Measurements from ENCODE around the gene ADGRG3.
A peak's percentile ranks its signal among the peaks of the same experiment; 100 is the strongest.

ADGRG3 gene

DNA sequence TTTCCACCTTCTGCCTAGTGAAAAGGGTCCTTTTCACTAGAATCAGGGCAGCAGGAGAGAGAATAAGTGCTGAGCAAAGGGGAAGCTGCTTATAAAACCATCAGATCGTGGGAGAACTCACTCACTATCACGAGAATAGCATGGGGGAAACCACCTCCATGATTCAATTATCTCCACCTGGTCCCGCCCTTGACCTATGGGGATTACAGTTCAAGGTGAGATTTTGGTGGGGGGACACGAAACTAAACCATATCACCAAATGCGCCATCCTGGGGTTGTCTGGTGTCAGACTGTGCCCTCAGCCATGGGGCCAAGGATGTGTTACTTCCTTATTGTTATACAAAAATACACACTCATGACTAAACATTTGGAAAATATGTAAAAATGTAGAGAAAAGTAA, 57.0 kb downstream of the ADGRG3 start:
- Histone ChIP-seq H3K36me3 (ENCODE audit: insufficient read depth, low read length) (no peaks in the 10 kb centered on the region), H3K4me2 (ENCODE audit: low read depth, low read length, poor library complexity, severe bottlenecking) (no peak overlapping the region), H3K9me2 (replicated peaks; ENCODE audit: low read depth, low read length) (no peaks in the 10 kb centered on the region), H3K4me1 (ENCODE audit: insufficient read depth, low read length, poor library complexity, severe bottlenecking) (peaks cover 2% of the 10 kb centered on the region), H3K27me3 (ENCODE audit: insufficient read depth, low read length, poor library complexity, severe bottlenecking) (no peaks in the 10 kb centered on the region), H4K20me1 (ENCODE audit: insufficient read depth, low read length, poor library complexity, severe bottlenecking) (no peaks in the 10 kb centered on the region), H2AFZ (ENCODE audit: low read length) (0 out of 2 replicates have a peak overlapping the region, but pooled peaks have one; percentile 42), H3K4me3 (ENCODE audit: low read length, poor library complexity, severe bottlenecking) (no peak overlapping the region), H3F3A (ENCODE audit: low read depth) (no peaks in the 10 kb centered on the region), H3K79me2 (ENCODE audit: insufficient read depth, low read length) (no peaks in the 10 kb centered on the region), H3K9me3 (ENCODE audit: insufficient read depth, low read depth, low read length) (no peaks in the 10 kb centered on the region), H3K9ac (ENCODE audit: low read depth, low read length, poor library complexity, severe bottlenecking) (no peak overlapping the region)
- TF ChIP-seq, protein P1, sequence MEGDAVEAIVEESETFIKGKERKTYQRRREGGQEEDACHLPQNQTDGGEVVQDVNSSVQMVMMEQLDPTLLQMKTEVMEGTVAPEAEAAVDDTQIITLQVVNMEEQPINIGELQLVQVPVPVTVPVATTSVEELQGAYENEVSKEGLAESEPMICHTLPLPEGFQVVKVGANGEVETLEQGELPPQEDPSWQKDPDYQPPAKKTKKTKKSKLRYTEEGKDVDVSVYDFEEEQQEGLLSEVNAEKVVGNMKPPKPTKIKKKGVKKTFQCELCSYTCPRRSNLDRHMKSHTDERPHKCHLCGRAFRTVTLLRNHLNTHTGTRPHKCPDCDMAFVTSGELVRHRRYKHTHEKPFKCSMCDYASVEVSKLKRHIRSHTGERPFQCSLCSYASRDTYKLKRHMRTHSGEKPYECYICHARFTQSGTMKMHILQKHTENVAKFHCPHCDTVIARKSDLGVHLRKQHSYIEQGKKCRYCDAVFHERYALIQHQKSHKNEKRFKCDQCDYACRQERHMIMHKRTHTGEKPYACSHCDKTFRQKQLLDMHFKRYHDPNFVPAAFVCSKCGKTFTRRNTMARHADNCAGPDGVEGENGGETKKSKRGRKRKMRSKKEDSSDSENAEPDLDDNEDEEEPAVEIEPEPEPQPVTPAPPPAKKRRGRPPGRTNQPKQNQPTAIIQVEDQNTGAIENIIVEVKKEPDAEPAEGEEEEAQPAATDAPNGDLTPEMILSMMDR (conservative IDR thresholded peaks at IDR 0.05; ENCODE audit: low read length), result no peak
- TF ChIP-seq EZH2phosphoT487 (IDR thresholded peaks at IDR 0.05; ENCODE audit: borderline replicate concordance), result no peak

DNA sequence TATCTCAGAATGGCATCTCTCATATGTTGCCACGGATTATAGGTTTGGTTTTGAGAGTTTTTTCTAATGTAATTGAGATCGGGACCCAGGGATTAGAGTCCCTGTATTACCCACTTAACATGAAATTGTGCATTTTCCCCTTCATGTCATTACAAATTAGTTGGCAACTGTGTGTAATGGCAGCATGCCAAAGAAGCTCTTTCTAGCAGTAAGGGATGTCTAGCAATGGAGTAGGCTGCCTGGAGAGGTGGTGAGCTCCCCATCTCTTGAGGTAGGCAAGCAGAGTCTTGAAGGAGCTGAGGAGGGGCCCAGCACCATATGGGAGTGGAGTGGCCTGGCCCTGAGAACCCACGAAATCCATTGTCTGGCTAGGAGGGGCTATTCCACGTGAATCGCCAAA, 57.4 kb downstream of the ADGRG3 start:
- Histone ChIP-seq H4K20me1 (ENCODE audit: insufficient read depth, low read length, poor library complexity, severe bottlenecking) (no peaks in the 10 kb centered on the region), H3K4me2 (ENCODE audit: low read depth, low read length, poor library complexity, severe bottlenecking) (no peak overlapping the region), H3K36me3 (ENCODE audit: insufficient read depth, low read length) (no peaks in the 10 kb centered on the region), H3K4me1 (ENCODE audit: insufficient read depth, low read length, poor library complexity, severe bottlenecking) (peaks cover 2% of the 10 kb centered on the region), H2AFZ (ENCODE audit: low read length) (no peak overlapping the region), H3F3A (ENCODE audit: low read depth) (no peaks in the 10 kb centered on the region), H3K9ac (ENCODE audit: low read depth, low read length, poor library complexity, severe bottlenecking) (no peak overlapping the region), H3K9me2 (replicated peaks; ENCODE audit: low read depth, low read length) (no peaks in the 10 kb centered on the region), H3K4me3 (ENCODE audit: low read length, poor library complexity, severe bottlenecking) (no peak overlapping the region), H3K27me3 (ENCODE audit: insufficient read depth, low read length, poor library complexity, severe bottlenecking) (no peaks in the 10 kb centered on the region), H3K9me3 (ENCODE audit: insufficient read depth, low read depth, low read length) (no peaks in the 10 kb centered on the region), H3K79me2 (ENCODE audit: insufficient read depth, low read length) (no peaks in the 10 kb centered on the region)
- TF ChIP-seq EZH2phosphoT487 (IDR thresholded peaks at IDR 0.05; ENCODE audit: borderline replicate concordance), result no peak
- TF ChIP-seq, protein P1 (conservative IDR thresholded peaks at IDR 0.05; ENCODE audit: low read length), result no peak

DNA sequence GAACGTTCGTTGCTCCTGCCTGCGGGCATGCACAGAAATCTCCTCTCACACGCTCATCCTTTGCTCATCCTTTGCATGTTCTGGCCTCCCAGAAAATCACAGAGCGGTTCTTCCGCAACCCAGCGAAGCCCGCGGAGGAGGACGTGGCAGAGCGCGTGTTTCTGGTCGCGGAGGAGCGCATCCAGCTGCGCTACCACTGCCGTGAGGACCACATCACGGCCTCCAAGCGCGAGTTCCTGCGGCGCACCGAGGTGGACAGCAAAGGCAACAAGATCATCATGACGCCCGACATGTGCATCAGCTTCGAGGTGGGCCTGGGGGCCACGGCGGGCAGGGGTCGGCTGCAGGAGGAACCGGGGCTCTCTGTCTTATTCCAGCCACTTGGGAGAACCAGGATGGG, 57.9 kb downstream of the ADGRG3 start:
- H3K4me2 ChIP-seq (ENCODE audit: low read depth, low read length, poor library complexity, severe bottlenecking), result no peak overlapping the region
- no peaks in the 10 kb centered on the region for H3K79me2 ChIP-seq (ENCODE audit: insufficient read depth, low read length)
- H2AFZ ChIP-seq (ENCODE audit: low read length), result no peak overlapping the region
- H3K4me1 ChIP-seq (ENCODE audit: insufficient read depth, low read length, poor library complexity, severe bottlenecking), result peaks cover 2% of the 10 kb centered on the region
- H3F3A ChIP-seq (ENCODE audit: low read depth), result no peaks in the 10 kb centered on the region
- no peaks in the 10 kb centered on the region for H3K9me3 ChIP-seq (ENCODE audit: insufficient read depth, low read depth, low read length)
- no peaks in the 10 kb centered on the region for H4K20me1 ChIP-seq (ENCODE audit: insufficient read depth, low read length, poor library complexity, severe bottlenecking)
- no peak overlapping the region for H3K9ac ChIP-seq (ENCODE audit: low read depth, low read length, poor library complexity, severe bottlenecking)
- no peaks in the 10 kb centered on the region for H3K36me3 ChIP-seq (ENCODE audit: insufficient read depth, low read length)
- no peaks in the 10 kb centered on the region for H3K27me3 ChIP-seq (ENCODE audit: insufficient read depth, low read length, poor library complexity, severe bottlenecking)
- TF ChIP-seq EZH2phosphoT487 (IDR thresholded peaks at IDR 0.05; ENCODE audit: borderline replicate concordance), result no peak
- TF ChIP-seq, protein P1 (conservative IDR thresholded peaks at IDR 0.05; ENCODE audit: low read length), result no peak
- H3K9me2 ChIP-seq (replicated peaks; ENCODE audit: low read depth, low read length), result no peaks in the 10 kb centered on the region
- no peak overlapping the region for H3K4me3 ChIP-seq (ENCODE audit: low read length, poor library complexity, severe bottlenecking)

All from Loucy (cell line).